SK-N-SH treated with all-trans-retinoic acid at 6 μM for 48 hours (cell line): ENCODE data around the gene ANO3.

Experiments used
- ATAC-seq: fragments of 200-7000 bp; cut with Tn5 transposase; 3 replicates; pipeline ENCODE4 v1.9.1; 2020; ENCODE audit warnings: mild to moderate bottlenecking, moderate library complexity
- ARNTL ChIP-seq: fragments of 450-650 bp; formaldehyde crosslinking; IDR thresholded peaks from 2 replicates; pipeline ENCODE4 v1.5.0; 2020; ENCODE audit warnings: low read depth, mild to moderate bottlenecking, moderate library complexity, borderline replicate concordance
- BACH2 ChIP-seq: fragments of 250-450 bp; sonication (Bioruptor Pico); IDR thresholded peaks from 2 replicates; pipeline ENCODE4 v1.9.0; 2021; ENCODE audit warnings: mild to moderate bottlenecking, borderline replicate concordance
- CSDC2 ChIP-seq: fragments of 250-450 bp; sonication (Bioruptor Pico); IDR thresholded peaks from 2 replicates; pipeline ENCODE4 v1.5.0; 2020; ENCODE audit warnings: mild to moderate bottlenecking, moderate library complexity
- ESRRG ChIP-seq: fragments of 250-450 bp; sonication (Bioruptor Pico); IDR thresholded peaks from 2 replicates; pipeline ENCODE4 v1.6.1; 2021; ENCODE audit warnings: mild to moderate bottlenecking
- GLIS3 ChIP-seq: fragments of 250-450 bp; sonication (Bioruptor Pico); IDR thresholded peaks from 2 replicates; pipeline ENCODE4 v1.5.0; 2020; ENCODE audit warnings: mild to moderate bottlenecking, moderate library complexity
- ISL1 ChIP-seq: fragments of 250-450 bp; sonication (Bioruptor Pico); IDR thresholded peaks from 2 replicates; pipeline ENCODE4 v2.1.2; 2022; ENCODE audit warnings: mild to moderate bottlenecking, moderate library complexity
- OSR1 ChIP-seq: fragments of 250-450 bp; sonication (Bioruptor Pico); IDR thresholded peaks from 2 replicates; pipeline ENCODE4 v1.8.0; 2022; ENCODE audit warnings: moderate library complexity, mild to moderate bottlenecking, inconsistent platforms
- PPARA ChIP-seq: fragments of 250-450 bp; sonication (Bioruptor Pico); IDR thresholded peaks from 2 replicates; pipeline ENCODE4 v1.5.0; 2020; ENCODE audit warnings: mild to moderate bottlenecking, borderline replicate concordance
- TCF4 ChIP-seq: fragments of 250-450 bp; sonication (Bioruptor Pico); IDR thresholded peaks from 2 replicates; pipeline ENCODE4 v1.8.0; 2021; ENCODE audit warnings: mild to moderate bottlenecking, moderate library complexity, borderline replicate concordance
- TOX ChIP-seq: fragments of 250-450 bp; sonication (Bioruptor Pico); IDR thresholded peaks from 2 replicates; pipeline ENCODE4 v1.8.0; 2021; ENCODE audit warnings: mild to moderate bottlenecking, moderate library complexity, borderline replicate concordance
- ZC3H10 ChIP-seq: fragments of 250-450 bp; sonication (Bioruptor Pico); IDR thresholded peaks from 2 replicates; pipeline ENCODE4 v1.5.1; 2021; ENCODE audit warnings: mild to moderate bottlenecking, moderate library complexity
- ZFP3 ChIP-seq: fragments of 250-450 bp; sonication (Bioruptor Pico); IDR thresholded peaks from 2 replicates; pipeline ENCODE4 v1.5.0; 2020; ENCODE audit warnings: mild to moderate bottlenecking, moderate library complexity
- ZFP30 ChIP-seq: fragments of 450-650 bp; formaldehyde crosslinking; IDR thresholded peaks from 2 replicates; pipeline ENCODE4 v1.5.0; 2022; ENCODE audit warnings: mild to moderate bottlenecking, moderate library complexity
- ZNF70 ChIP-seq: fragments of 450-650 bp; formaldehyde crosslinking; IDR thresholded peaks from 2 replicates; pipeline ENCODE4 v1.5.0; 2020; ENCODE audit warnings: mild to moderate bottlenecking, moderate library complexity
- ZNF8 ChIP-seq: fragments of 450-650 bp; formaldehyde crosslinking; IDR thresholded peaks from 2 replicates; pipeline ENCODE4 v1.5.0; 2020; ENCODE audit warnings: mild to moderate bottlenecking, moderate library complexity
- TF ChIP-seq, protein P1 (sequence below): fragments of 250-450 bp; sonication (Bioruptor Pico); IDR thresholded peaks from 2 replicates; pipeline ENCODE4 v1.5.1; 2020; ENCODE audit warnings: low read depth, mild to moderate bottlenecking, moderate library complexity
- TF ChIP-seq, protein P2 (sequence below): fragments of 250-450 bp; sonication (Bioruptor Pico); IDR thresholded peaks from 2 replicates; pipeline ENCODE4 v1.5.1; 2021; ENCODE audit warnings: mild to moderate bottlenecking, moderate library complexity
- TF ChIP-seq, protein P3 (sequence below): fragments of 250-450 bp; sonication (Bioruptor Pico); IDR thresholded peaks from 2 replicates; pipeline ENCODE4 v1.5.0; 2020; ENCODE audit warnings: mild to moderate bottlenecking, moderate library complexity
- TF ChIP-seq, protein P4 (sequence below): fragments of 250-450 bp; sonication (Bioruptor Pico); IDR thresholded peaks from 2 replicates; pipeline ENCODE4 v1.8.0; 2020; ENCODE audit warnings: mild to moderate bottlenecking, moderate library complexity, borderline replicate concordance
- TF ChIP-seq, protein P5 (sequence below): fragments of 250-450 bp; sonication (Bioruptor Pico); IDR thresholded peaks from 2 replicates; pipeline ENCODE4 v1.8.0; 2021; ENCODE audit warnings: low read depth, mild to moderate bottlenecking, moderate library complexity, borderline replicate concordance

Gene ANO3

DNA sequence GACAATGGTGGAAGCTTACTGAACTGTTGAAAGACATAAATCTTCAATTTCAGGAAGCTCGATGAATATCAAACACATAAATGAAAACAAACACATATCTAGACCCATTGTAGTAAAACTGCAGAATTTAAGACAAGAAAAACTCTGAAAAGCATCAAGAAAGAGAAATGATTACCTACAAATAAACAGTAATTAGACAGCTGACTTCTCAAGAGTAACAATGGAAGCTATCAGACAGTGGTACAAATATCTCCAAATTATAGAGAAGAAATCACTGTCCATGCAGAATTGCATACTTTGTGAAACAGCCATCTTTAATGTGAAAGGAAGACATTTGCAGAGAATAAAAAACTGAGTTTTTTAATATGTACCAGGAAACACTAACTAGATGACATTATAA, 45.7 kb downstream of the ANO3 start:
- no peak for ATAC-seq
- TF ChIP-seq TOX (CRISPR knock-in tag) = 0 out of 2 replicates have a peak, but pooled peaks have one; percentile 33
- TF ChIP-seq, protein P1, sequence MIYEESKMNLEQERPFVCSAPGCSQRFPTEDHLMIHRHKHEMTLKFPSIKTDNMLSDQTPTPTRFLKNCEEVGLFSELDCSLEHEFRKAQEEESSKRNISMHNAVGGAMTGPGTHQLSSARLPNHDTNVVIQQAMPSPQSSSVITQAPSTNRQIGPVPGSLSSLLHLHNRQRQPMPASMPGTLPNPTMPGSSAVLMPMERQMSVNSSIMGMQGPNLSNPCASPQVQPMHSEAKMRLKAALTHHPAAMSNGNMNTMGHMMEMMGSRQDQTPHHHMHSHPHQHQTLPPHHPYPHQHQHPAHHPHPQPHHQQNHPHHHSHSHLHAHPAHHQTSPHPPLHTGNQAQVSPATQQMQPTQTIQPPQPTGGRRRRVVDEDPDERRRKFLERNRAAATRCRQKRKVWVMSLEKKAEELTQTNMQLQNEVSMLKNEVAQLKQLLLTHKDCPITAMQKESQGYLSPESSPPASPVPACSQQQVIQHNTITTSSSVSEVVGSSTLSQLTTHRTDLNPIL = no peak

DNA sequence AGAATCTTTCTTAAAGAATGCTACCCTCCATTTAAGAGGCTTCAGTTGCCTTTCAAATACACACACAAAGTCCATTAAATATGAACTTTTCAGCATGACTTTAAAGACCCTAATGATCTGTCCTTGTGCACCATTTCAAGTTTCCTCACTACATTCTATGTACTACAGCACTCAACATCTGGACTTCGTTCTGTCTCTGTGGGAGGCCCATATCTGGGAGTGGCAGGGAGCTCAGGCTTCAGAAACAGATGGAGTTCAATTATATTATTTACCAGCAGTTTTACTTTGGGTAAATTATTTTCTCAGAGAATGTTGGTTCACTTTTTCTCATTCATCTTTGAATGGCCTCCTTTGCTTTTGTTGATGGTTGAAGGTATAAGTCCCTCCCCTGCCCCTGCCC, 67.4 kb downstream of the ANO3 start:
- TF ChIP-seq, protein P2, sequence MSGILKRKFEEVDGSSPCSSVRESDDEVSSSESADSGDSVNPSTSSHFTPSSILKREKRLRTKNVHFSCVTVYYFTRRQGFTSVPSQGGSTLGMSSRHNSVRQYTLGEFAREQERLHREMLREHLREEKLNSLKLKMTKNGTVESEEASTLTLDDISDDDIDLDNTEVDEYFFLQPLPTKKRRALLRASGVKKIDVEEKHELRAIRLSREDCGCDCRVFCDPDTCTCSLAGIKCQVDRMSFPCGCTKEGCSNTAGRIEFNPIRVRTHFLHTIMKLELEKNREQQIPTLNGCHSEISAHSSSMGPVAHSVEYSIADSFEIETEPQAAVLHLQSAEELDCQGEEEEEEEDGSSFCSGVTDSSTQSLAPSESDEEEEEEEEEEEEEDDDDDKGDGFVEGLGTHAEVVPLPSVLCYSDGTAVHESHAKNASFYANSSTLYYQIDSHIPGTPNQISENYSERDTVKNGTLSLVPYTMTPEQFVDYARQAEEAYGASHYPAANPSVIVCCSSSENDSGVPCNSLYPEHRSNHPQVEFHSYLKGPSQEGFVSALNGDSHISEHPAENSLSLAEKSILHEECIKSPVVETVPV (CRISPR knock-in tag) = no peak
- TF ChIP-seq, protein P1 = no peak
- TF ChIP-seq ZFP30 (CRISPR knock-in tag) (no peak), GLIS3 (CRISPR knock-in tag) (no peak), ARNTL (CRISPR knock-in tag) (no peak)
- TF ChIP-seq, protein P3, sequence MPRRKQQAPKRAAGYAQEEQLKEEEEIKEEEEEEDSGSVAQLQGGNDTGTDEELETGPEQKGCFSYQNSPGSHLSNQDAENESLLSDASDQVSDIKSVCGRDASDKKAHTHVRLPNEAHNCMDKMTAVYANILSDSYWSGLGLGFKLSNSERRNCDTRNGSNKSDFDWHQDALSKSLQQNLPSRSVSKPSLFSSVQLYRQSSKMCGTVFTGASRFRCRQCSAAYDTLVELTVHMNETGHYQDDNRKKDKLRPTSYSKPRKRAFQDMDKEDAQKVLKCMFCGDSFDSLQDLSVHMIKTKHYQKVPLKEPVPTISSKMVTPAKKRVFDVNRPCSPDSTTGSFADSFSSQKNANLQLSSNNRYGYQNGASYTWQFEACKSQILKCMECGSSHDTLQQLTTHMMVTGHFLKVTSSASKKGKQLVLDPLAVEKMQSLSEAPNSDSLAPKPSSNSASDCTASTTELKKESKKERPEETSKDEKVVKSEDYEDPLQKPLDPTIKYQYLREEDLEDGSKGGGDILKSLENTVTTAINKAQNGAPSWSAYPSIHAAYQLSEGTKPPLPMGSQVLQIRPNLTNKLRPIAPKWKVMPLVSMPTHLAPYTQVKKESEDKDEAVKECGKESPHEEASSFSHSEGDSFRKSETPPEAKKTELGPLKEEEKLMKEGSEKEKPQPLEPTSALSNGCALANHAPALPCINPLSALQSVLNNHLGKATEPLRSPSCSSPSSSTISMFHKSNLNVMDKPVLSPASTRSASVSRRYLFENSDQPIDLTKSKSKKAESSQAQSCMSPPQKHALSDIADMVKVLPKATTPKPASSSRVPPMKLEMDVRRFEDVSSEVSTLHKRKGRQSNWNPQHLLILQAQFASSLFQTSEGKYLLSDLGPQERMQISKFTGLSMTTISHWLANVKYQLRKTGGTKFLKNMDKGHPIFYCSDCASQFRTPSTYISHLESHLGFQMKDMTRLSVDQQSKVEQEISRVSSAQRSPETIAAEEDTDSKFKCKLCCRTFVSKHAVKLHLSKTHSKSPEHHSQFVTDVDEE (CRISPR knock-in tag) = no peak
- no peak for ATAC-seq

DNA sequence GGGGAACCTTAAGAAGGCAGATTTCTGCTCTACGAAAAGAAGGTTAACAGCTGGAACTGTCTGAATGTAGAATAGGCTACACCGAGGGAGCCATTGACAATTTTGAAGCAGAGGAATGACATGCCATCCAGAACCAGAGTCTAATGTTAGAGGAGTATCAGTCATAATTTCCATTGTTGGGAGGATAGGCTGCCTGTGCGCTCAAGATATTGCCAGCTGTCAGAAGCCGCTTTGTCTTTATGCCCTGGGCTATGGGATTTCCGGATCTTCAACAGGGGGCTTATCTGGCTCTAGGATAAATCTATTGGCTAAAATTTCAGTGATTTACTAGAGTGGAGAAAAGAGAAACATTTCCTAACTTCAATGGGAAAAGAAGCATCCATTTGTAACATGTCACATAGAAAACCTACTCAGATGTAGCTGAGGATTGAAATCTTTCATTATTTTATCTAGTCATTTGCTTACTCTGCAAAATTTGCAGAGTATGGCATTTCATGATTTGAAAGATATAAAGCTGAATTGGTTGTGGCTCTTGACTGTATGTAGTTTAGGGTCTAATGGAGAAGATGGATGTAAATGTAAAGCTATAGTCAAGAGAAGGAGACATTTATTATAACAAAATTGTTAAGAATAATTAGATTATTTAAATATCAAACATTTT, 78.9 kb downstream of the ANO3 start:
- ATAC-seq = no peak
- TF ChIP-seq, protein P2 (CRISPR knock-in tag) = no peak
- TF ChIP-seq OSR1 (CRISPR knock-in tag) (no peak), TOX (CRISPR knock-in tag) (no peak), ARNTL (CRISPR knock-in tag) (no peak), ZFP3 (CRISPR knock-in tag) (no peak), BACH2 (CRISPR knock-in tag) (no peak), GLIS3 (CRISPR knock-in tag) (no peak), CSDC2 (CRISPR knock-in tag) (no peak), ESRRG (no peak), ZNF70 (CRISPR knock-in tag) (no peak), ZC3H10 (CRISPR knock-in tag) (no peak), ZNF8 (no peak), ISL1 (CRISPR knock-in tag) (no peak), PPARA (CRISPR knock-in tag) (no peak), TCF4 (no peak)
- TF ChIP-seq, protein P1 = no peak
- TF ChIP-seq, protein P4, sequence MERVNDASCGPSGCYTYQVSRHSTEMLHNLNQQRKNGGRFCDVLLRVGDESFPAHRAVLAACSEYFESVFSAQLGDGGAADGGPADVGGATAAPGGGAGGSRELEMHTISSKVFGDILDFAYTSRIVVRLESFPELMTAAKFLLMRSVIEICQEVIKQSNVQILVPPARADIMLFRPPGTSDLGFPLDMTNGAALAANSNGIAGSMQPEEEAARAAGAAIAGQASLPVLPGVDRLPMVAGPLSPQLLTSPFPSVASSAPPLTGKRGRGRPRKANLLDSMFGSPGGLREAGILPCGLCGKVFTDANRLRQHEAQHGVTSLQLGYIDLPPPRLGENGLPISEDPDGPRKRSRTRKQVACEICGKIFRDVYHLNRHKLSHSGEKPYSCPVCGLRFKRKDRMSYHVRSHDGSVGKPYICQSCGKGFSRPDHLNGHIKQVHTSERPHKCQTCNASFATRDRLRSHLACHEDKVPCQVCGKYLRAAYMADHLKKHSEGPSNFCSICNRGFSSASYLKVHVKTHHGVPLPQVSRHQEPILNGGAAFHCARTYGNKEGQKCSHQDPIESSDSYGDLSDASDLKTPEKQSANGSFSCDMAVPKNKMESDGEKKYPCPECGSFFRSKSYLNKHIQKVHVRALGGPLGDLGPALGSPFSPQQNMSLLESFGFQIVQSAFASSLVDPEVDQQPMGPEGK = no peak
- TF ChIP-seq, protein P5, sequence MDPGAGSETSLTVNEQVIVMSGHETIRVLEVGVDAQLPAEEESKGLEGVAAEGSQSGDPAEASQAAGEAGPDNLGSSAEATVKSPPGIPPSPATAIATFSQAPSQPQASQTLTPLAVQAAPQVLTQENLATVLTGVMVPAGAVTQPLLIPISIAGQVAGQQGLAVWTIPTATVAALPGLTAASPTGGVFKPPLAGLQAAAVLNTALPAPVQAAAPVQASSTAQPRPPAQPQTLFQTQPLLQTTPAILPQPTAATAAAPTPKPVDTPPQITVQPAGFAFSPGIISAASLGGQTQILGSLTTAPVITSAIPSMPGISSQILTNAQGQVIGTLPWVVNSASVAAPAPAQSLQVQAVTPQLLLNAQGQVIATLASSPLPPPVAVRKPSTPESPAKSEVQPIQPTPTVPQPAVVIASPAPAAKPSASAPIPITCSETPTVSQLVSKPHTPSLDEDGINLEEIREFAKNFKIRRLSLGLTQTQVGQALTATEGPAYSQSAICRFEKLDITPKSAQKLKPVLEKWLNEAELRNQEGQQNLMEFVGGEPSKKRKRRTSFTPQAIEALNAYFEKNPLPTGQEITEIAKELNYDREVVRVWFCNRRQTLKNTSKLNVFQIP = no peak
